Measurements from ENCODE around the gene ANK3. TPM values are rescaled to one million over a fixed set of nuclear protein-coding genes. Genes with fewer than 3 reads are reported as not detected.

Gene ANK3
- polyA plus RNA-seq, 1 donor from 2014 or later, result 114 TPM

GRCh38 chr10:60197206-60197605 lies 192.5 kb downstream of the ANK3 start:
- H3K4me2 ChIP-seq (ENCODE audit: low read length), result no peak overlapping the region
- TF ChIP-seq MXI1 (conservative IDR thresholded peaks at IDR 0.05; ENCODE audit: poor library complexity, severe bottlenecking) (no peak), EZH2 (IDR thresholded peaks at IDR 0.05; ENCODE audit: borderline replicate concordance, insufficient read depth, low read length, poor library complexity, severe bottlenecking) (no peak), EP300 (conservative IDR thresholded peaks at IDR 0.05; ENCODE audit: poor library complexity, severe bottlenecking) (no peak), RAD21 (conservative IDR thresholded peaks at IDR 0.05) (no peak), SMC3 (conservative IDR thresholded peaks at IDR 0.05; ENCODE audit: poor library complexity) (no peak), REST (IDR thresholded peaks at IDR 0.05; ENCODE audit: borderline replicate concordance) (no peak), TAF1 (IDR thresholded peaks at IDR 0.05; ENCODE audit: low read depth) (no peak), POLR2AphosphoS5 (IDR thresholded peaks at IDR 0.05) (no peak), CTCF (IDR thresholded peaks at IDR 0.05; ENCODE audit: poor library complexity, severe bottlenecking) (no peak)
- no peak overlapping the region for H3K27ac ChIP-seq (ENCODE audit: low read length)
- no peaks in the 10 kb centered on the region for H3K27me3 ChIP-seq (ENCODE audit: insufficient read depth, low read depth, low read length)
- no peaks in the 10 kb centered on the region for H3F3A ChIP-seq (ENCODE audit: insufficient read depth, low read length, poor library complexity, severe bottlenecking)
- H3K9me2 ChIP-seq (ENCODE audit: insufficient read depth, low read length), result no peaks in the 10 kb centered on the region
- H3K79me2 ChIP-seq (replicated peaks; ENCODE audit: insufficient read depth, low read length), result no peaks in the 10 kb centered on the region
- H3K9ac ChIP-seq (ENCODE audit: low read length), result no peak overlapping the region
- H3K4me3 ChIP-seq (ENCODE audit: low read length), result no peak overlapping the region
- peaks cover 45% of the 10 kb centered on the region for H3K36me3 ChIP-seq (ENCODE audit: insufficient read depth, low read length)
- H3K9me3 ChIP-seq (ENCODE audit: low read length), result no peaks in the 10 kb centered on the region
- H2AFZ ChIP-seq (ENCODE audit: low read depth, low read length), result no peak overlapping the region
- H4K20me1 ChIP-seq (ENCODE audit: insufficient read depth), result no peaks in the 10 kb centered on the region

- Histone ChIP-seq H3K4me2 (ENCODE audit: low read length) (no peak overlapping the region), H2AFZ (ENCODE audit: low read depth, low read length) (no peak overlapping the region), H3K36me3 (ENCODE audit: insufficient read depth, low read length) (peaks cover 56% of the 10 kb centered on the region), H3K9me3 (ENCODE audit: low read length) (peaks cover 6% of the 10 kb centered on the region), H3K9me2 (ENCODE audit: insufficient read depth, low read length) (no peaks in the 10 kb centered on the region), H3K9ac (ENCODE audit: low read length) (no peak overlapping the region), H3K27me3 (ENCODE audit: insufficient read depth, low read depth, low read length) (no peaks in the 10 kb centered on the region), H4K20me1 (ENCODE audit: insufficient read depth) (no peaks in the 10 kb centered on the region), H3F3A (ENCODE audit: insufficient read depth, low read length, poor library complexity, severe bottlenecking) (no peaks in the 10 kb centered on the region), H3K4me3 (ENCODE audit: low read length) (no peak overlapping the region), H3K27ac (ENCODE audit: low read length) (no peak overlapping the region), H3K79me2 (replicated peaks; ENCODE audit: insufficient read depth, low read length) (no peaks in the 10 kb centered on the region)
- no peak for TF ChIP-seq TAF1 (IDR thresholded peaks at IDR 0.05; ENCODE audit: low read depth)
- no peak for TF ChIP-seq POLR2AphosphoS5 (IDR thresholded peaks at IDR 0.05)
- no peak for TF ChIP-seq CTCF (IDR thresholded peaks at IDR 0.05; ENCODE audit: poor library complexity, severe bottlenecking)
- TF ChIP-seq EP300 (conservative IDR thresholded peaks at IDR 0.05; ENCODE audit: poor library complexity, severe bottlenecking), result no peak
- no peak for TF ChIP-seq SMC3 (conservative IDR thresholded peaks at IDR 0.05; ENCODE audit: poor library complexity)
- TF ChIP-seq MXI1 (conservative IDR thresholded peaks at IDR 0.05; ENCODE audit: poor library complexity, severe bottlenecking), result no peak
- no peak for TF ChIP-seq RAD21 (conservative IDR thresholded peaks at IDR 0.05)
- TF ChIP-seq REST (IDR thresholded peaks at IDR 0.05; ENCODE audit: borderline replicate concordance), result no peak
- no peak for TF ChIP-seq EZH2 (IDR thresholded peaks at IDR 0.05; ENCODE audit: borderline replicate concordance, insufficient read depth, low read length, poor library complexity, severe bottlenecking)
These were observed 195.3 kb downstream of the ANK3 start for GRCh38 chr10:60194421-60194820.
